Hindlimb muscle (tissue), 1 donor: ENCODE data around the gene NHEJ1. TPM values are rescaled to one million over a fixed set of nuclear protein-coding genes. Genes with fewer than 3 reads are reported as not detected.
A peak's percentile ranks its signal among the peaks of the same experiment; 100 is the strongest.

Experiments used
- DNase-seq: peaks from one replicate; pipeline ENCODE4 v3.0.0-alpha.2; 2013
- polyA plus RNA-seq: library from polyadenylated mRNA; unstranded; fragments of 120-200 nt; gene quantifications from one replicate; pipeline ENCODE4 v1.2.1, GENCODE V29; 2013; ENCODE audit not compliant: insufficient read length

Gene NHEJ1
- polyA plus RNA-seq, 1 donor, result 12.0 TPM

DNA sequence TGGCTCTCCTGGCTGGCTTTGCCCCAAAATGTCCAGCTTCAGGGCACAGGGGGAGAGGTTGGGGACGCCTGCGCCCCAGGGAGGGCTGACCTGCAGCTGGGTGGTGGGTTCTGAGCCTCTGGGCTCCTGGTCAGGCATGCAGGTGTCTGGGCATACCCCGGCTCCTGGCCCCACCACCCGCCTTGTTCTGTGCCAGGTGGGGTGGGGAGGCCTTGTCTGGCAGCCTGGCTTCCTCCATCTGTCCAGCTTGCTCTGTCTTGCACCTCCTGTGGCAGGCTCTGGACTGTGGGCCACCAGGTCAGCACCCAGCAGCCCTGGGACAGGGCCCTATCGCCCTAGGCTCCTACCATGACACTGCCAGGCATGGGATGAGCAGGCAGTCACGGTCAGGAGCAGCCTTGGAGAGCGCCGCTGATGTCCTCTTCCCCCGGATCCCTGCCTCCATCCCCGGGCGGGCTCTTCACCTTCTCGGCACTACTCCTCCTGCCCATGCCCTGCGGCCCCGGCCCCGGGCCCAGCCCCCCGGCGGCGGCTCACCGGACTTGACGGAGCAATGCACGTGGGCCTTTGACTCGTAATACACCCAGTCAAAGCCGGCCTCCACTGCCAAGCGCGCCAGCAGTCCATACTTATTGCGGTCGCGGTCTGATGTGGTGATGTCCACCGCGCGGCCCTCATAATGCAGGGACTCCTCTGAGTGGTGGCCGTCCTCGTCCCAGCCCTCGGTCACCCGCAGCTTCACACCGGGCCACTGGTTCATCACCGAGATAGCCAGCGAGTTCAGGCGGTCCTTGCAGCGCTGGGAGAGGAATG, 103.5 kb downstream of the NHEJ1 start:
- DNase-seq, result no peak

DNA sequence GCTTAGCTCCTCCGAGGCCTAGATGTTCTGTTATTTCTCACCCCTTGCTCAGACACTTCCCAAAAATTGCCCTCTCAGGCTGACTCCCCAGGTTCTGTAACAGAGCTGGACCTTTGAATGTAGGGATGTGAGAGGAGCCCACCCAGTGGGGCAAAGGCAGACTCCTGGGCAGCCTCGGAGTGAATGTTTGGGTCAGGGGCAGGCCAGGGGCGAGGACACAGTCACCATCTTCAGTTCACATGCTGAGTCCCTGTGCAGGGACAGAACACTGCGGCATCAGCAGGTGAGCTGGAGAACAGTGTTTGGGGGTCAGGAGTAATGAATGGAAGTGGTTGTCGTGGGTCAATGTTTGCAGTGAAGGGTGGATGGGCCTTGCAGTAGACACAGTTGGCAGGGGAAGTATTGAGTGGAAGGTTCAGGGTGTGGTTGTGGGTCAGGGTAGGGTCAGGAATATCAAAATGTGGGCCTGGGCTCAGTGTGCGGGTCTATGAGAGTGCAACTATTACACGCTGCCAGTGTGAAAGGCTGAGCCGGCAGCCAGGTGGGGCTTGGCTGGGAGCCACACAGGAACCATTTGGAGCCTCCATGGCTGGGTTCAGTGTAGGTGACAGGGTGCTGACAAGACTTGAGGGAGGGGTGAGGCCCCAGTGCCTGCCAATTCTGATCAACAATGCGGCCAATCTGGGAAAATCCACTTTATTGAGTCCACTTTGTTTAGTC, 104.3 kb downstream of the NHEJ1 start:
- DNase-seq, result no peak

DNA sequence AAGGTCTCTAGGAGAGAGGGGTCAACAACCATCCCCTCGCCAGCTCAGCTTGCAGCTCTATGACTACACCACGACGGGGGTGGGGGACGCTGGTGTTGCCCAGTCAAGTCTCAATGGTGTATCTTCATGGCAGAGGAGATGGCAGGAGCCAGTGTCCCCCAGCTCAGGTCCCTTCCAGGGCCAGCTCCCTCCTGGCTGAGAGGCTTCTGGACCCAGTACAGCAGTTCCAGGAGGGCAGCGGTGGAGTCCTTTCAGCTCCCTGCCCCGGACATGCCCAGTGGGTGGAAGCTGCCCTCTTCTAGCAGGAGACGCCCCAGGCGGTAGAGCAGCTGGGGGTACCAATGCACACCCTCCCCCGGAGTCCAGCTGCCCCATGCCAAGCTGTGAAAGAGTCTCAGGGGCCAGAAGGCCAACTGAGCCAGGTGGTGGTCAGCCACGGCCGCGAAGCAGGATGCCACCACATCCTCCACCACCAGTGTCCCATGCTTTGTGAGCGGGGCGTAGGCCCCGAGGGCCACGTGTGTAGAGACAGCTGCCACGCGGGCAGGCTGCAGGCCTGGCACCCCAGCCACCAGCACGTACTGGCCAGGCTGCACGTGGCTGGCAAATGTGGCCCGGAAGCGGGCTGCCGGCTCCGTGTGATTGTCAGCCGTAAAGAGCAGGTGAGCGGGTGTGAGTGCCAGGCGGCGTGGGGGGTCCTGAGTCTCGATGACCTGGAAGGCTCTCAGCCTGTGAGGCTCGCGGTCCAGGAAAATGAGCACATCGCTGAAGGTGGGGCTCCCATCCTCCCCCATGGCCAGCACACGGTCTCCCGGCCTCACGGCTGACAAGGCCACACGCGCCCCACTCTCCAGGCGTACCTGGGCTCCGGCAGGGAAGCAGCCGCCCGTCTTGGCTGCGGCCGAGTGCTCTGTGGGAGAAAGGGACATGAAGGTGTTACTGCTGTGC, 105.4 kb downstream of the NHEJ1 start:
- no peak for DNase-seq

DNA sequence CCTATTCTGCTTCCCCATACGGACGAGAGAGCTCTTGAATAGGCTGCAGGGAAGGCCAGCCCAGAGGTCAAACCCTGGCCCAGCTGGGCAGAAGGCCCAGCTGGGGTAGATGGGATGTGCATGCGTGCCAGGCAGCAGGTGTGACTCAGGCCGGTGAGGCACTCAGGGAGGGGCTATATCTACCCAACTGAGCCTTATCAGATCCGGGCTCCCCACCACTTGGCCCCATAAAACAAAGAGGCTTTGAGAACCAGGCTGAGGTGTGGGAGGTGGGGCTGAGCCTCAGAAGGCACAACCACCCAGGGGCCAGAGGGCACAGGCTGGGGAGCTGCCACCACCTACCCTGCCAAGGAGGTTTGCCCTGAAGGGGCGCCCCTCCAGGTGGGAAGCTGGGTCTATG, 111.3 kb downstream of the NHEJ1 start:
- DNase-seq, result no peak

DNA sequence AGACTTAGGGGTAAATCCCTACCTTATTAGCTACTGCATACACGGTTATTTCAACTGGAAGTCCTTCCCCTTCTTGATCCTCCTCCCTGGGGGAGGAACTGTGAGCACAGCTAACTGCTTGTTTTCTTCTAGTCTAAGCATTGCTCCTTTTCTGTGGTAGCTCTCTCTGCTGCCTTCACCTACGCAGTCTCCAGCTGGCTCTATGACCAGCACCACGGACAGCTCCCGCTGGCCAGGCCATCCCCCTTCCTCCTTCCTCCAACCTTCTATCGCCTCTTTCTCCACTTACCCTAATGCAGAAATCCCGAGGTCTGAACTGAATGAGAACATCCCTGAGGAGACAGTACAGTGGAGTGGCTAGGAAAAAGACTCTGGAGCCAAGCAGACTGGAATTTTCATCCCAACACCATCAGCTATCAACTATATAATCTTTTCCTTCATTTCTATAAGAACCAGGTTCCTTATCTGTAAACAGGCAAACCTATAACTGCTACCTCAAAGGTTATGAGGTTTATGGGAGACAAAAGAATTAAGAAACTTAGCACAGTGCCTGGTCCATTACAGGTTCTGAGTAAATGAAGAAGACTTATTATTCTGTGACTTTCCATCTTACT, 114.6 kb downstream of the NHEJ1 start:
- DNase-seq, result peak; percentile 62

DNA sequence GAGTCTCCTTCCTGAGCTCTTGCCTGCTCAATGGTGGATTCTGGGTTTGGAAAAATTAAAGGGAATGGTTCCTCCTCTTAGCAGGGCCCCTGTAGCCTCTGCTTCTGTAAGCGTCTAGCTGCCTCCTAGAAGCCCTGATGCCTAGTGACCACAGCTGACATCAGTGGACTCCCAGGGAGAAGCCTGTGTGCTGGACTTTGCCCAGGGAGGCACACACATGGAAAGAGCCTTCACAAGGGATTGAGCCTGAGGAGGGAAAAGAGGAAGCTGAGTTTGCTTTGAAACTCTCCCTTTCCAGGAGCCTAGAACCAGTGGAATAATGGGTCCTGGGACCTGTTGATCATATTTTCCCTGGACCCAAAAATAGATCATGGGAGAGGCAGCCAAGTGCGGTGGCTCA, 117.9 kb downstream of the NHEJ1 start:
- no peak for DNase-seq

DNA sequence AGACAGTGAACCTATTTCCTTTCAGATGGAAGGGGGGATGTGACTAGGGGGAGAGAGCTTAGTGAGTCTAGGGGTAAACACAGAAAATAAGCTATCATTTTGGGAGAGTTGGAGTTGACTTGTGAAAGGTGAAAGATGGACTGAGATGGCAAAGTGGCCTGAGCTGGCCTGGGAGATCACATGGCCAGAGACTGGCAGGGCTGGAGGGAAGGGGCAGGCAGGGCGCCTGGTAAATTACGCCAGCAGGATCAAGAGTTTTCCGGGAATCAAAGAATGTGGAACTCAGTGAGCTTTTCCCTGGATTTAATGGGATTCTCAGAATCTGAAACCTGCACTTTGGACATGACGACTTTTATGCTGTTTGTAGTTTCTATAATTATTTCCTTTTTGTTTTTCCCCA, 118.5 kb downstream of the NHEJ1 start:
- DNase-seq, result no peak

DNA sequence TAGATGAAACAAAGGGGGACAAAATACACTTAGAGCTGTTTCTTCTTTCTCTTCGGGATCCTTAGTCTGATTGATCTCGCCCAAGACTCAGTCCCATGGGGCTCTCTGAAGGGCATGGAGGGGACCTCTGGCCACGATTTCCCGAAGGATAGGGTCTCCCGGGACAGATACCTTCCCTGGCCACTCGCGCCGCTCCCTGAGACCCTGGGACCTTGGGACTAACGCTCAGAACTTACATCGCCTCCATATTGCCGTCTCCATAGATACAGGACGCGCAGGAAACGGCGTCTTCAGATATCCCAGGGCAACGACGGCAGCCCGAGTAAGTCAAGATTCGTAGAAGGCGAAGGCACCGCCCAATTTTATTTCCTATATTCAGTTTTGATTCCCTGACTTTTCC, 119.4 kb downstream of the NHEJ1 start, which contains the start of gene CFAP65:
Gene CFAP65, minus strand, starts transcription at position 265 of the 400 bp plus-strand sequence. CDS start 2,468 bp downstream, outside the sequence.
- DNase-seq, result no peak

DNA sequence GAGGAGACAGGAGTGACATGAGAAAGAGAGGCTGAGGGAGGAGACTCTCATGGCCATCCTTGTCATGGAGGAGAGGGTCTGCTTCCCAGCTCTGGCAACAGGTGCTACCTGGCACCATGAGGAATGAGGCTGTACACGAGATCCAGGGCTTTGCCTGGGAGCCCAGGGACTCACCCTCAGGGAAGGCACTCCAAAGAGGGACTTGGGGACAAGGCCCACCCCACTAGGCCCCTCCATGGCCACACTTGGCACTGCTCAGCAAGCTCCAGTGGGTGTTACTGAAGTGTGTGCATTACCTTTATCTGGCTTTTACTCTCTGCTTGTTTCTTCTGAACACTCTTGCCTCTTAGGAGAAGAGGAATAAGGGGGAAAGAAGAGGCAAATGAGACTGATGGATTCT, 122.0 kb downstream of the NHEJ1 start:
- DNase-seq, result no peak

DNA sequence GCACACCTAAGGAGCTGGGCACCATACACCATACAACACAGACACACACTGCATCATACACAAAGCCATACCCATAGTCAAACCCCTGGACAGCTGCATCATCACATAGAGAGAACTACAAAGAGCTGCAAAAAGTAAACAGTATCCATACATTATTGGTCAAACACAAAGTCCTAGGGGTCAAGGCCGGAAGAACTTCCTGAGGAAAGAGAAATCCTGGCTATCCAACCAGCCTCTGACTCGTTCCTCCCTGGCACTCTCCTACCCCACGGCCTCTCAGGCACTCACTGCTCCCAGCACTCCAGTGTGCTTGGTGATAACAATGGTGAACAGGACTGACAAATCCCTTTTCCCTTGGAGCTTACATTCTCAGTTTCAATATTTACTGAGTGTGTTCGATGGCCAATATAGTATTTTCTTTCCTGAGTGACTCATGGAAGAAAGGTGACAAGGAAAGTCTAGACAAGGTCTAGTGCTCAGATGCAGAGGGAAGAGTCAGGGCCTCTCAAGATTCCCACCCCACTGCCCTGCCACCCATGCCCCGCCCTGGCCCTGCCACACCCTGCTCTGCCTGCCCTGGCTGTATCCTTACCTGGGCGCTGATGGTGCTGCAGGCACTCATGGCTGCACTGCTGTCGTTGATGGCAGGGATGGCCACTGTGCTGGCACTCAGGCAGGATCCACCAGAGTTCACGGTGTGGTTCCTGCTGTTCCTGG, 122.7 kb downstream of the NHEJ1 start:
- no peak for DNase-seq

DNA sequence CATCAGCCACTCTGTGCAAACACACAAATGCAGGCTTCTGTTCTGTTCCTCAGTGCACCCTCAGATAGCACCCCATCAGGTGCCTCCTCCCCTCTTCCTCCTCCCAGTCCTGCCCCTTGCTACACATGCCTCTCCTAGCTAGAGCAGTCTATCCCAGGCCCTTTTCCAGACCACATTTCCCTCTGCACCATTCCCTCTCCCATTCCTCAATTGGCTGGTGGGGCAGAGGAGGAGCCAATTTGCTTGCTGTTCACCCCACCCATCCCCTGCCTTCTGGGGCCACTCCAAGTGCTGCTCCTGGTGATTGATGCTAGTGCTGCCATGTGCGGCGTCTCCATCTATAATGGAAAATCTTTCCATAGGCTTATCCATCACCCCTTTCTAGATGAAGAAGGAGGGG, 124.7 kb downstream of the NHEJ1 start:
- no peak for DNase-seq

DNA sequence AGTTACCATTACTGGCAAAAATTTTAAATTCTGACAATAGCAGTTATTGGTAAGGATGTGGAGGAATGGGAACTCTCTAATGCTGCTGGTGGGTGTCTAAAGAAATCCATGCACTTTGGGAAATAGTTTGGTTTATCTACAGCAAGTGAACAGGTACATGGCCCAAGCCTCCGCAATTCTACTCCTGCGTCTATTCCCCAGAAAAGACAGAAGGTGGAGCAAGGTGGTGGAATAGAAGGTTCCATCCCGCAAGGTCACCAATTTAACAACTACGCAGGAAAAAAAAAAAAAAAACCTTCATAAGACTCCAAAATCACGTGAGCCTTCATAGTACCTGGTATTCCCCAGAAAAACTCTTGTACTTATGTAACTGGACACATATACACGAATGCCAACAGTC, 125.8 kb downstream of the NHEJ1 start:
- DNase-seq, result no peak

DNA sequence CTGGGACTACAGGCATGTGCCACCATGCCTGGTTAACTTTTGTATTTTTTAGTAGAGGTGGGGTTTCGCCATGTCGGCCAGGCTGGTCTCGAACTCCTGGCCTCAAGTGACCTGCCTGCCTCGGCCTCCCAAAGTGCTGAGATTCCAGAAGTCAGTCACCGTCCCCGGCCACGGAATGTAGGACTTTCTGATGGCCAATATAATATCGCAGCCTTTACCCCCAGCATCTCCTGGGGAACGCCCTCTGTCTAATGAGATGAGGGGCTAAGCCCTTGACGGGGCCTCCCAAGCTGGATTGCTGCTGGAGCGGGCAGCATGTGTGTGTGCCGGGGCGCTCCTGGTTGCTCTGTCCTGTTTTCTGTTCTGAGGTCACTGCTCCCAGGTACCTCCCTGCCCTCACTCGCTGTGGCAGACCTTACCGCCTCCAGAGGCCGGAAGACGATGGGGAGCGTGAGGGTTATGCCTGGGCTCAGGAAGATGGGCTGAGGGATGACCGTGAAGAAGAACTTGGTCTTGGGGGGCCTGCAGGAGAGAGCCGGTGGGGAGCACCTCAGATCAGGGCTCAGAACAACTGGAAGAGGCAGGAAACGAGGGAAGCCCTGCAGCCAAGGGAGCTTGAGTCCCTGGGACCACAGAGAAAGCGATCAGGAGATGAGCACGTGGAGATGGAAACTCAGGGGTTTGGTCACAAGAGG, 128.4 kb downstream of the NHEJ1 start:
- no peak for DNase-seq

DNA sequence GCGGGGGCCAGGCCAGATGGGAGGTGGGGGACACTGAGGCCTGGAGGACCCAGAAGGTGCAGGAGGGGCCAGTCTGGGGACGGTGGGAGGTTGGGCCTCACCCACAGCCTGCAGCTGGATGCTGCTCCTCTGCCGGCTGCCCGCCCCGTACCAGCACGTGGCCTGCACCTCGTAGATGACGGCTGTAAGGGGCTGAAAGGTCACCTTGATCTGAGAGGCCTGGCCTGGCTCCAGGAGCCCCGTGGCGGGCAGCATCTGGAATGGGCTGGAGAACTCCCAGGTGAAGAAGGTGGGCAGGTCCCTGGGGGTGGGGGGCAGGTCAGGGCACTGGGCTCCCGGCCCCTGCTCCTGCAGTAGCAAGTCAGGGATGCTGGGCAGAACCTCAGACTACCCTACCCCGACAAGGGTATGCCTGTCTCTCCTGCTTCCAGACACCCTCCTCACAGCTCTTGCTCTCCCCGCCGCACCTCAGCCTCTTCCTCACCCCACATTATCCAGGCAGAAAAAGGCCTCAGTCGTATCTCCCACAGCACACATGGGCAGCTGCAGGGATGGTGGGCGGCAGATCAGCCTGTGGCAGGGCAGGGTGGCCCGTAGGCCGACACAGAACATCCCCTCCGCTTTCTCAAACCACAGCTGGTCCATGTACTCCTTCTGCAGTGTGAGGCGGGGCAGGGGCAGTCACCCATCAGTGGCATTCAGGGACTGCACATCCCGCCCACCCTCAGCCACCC, 129.4 kb downstream of the NHEJ1 start:
- no peak for DNase-seq

DNA sequence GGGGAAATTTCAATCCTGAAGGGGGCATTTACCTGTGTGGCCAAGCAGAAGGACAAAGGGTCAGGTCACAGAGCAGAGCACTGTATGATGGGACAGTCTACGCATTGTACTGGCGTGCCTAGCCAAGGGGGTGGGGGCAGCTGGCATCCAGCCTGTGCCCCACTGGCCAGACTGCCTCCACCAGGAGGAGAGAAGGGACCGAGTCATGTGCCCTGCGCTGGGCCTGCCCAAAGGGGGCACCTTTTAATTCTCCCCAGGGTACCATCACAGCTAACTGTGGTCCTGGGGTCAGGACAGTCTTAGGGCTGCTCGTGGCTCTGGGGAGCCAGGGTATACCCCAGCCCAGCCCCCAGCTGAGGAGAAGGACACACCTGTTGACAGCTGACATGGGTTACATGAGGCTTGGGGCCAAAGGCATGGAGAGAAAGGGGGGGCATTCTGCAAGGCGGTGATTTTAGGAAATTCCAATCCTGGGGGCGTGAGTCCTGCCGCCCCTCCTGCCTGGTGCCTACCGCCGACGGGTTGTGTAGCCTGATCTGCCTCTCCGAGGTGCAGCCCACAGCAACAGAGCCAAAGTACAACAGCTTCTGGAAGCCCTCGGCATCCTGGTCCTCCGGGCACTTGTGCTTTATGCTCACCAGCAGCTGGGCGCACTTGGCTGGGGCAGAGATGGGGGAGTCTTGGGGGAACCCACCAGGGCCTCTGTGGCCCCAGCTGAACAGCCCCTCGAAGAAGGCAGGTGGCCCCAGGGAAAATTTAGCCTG, 130.3 kb downstream of the NHEJ1 start:
- no peak for DNase-seq

DNA sequence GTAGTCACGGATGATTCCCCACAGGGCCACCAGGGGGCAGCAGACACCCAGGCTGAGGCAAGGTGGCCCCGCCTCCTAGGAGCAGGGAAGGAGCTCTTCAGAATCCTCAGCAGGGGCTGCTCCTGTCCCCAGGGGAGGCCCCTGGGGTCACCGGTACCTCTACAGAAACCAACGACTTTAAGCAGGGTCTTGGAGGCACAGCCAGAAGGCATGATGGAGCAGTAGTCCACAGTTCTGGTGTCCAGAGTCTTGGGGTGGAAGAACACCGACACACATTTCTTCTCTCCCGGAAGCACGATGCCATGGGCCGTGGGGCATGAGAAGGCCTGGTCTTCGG, 130.8 kb downstream of the NHEJ1 start:
- DNase-seq, result peak; percentile 71

DNA sequence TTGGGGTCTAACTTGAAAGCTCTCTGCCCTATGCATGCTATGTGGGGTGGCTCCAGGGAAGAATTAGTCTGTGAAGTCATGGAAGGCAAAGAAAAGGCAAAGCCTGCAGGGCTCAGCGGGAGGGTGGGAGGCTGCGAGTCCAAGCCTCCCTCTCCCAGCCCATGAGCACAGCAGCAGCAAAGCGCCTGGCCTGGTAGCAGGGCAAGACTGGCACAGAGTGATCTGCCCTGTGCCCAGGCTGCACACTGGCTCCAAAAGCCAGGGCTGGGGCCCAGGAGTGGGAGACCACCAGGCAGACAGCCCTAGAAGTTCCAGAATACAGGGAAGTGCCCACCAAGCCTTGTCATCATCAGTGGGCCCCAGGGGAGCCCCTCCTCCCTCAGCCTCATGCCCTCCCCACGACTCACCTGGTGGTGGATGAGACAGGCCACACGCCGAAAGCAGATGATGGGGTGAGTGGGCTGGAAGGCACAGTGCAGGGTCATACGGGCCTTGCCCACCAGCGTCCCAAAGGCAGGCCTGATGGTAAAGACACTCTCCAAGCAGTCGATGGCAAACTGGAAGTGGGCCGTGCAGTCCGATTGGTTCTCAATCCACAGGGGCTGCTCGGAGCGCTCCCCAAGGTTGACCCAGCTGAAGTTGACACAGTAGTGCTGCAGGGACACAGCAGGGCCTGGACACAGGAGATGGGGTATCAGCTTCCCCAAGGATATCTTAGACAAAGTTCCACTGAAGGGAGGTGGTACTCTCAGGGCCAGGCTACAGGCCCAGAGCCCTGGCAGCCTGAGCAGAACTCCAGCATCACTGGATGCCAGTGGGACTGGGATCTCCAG, 131.4 kb downstream of the NHEJ1 start:
- DNase-seq, result no peak

DNA sequence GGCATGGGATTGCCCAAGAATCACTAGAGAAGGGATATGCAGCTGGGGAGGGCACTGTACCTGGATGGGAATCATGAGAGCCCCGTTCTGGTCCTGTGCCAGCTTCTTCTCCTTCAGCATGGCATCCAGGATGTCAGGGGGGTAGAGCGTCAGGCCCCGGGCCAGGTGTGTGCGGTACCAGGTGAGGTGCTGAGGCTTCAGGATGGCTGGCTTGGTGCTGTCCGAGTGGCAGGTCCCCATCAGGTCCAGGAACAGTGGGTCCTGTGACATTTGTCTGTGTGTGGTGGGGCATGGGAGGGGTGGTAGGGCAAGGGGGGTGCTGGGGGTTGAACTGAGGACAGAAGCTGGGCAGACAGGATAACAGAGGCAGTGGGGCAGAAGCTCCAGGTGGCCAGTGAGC, 132.5 kb downstream of the NHEJ1 start:
- no peak for DNase-seq
